ENCODE results near the gene TMEM98.

DNA sequence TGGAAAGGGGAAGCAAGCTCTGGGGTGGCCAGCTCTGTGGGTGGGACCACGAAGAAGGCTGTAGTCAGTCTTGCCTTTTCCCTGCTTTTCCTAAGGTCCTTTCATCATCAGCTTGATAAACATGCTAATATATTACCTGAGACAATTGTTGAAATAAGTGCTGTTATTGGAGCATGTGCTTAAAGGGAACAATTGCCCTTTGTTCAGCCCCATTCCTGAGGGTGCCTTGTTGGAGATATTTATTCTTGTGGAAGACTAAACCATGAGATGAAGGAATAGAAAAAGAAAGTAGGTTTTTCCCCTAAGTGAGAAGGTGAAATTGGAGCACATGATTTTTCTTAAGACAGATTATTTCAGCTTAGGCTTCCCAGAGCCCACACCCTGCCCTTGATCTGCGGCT lies 7.8 kb downstream of the TMEM98 start:
- TF ChIP-seq POLR2AphosphoS5 (IDR thresholded peaks at IDR 0.05; ENCODE audit: low read depth, low read length): no peak
- no peak for TF ChIP-seq SIN3A (IDR thresholded peaks at IDR 0.05; ENCODE audit: borderline replicate concordance, insufficient read depth, low read length)
- no peak for TF ChIP-seq TAF1 (IDR thresholded peaks at IDR 0.05; ENCODE audit: borderline replicate concordance, insufficient read depth, low read length)
- no peak for TF ChIP-seq FOXP2 (optimal IDR thresholded peaks at IDR 0.05; ENCODE audit: borderline replicate concordance, extremely low read depth, extremely low read length, insufficient read depth)
- TF ChIP-seq, protein P1, sequence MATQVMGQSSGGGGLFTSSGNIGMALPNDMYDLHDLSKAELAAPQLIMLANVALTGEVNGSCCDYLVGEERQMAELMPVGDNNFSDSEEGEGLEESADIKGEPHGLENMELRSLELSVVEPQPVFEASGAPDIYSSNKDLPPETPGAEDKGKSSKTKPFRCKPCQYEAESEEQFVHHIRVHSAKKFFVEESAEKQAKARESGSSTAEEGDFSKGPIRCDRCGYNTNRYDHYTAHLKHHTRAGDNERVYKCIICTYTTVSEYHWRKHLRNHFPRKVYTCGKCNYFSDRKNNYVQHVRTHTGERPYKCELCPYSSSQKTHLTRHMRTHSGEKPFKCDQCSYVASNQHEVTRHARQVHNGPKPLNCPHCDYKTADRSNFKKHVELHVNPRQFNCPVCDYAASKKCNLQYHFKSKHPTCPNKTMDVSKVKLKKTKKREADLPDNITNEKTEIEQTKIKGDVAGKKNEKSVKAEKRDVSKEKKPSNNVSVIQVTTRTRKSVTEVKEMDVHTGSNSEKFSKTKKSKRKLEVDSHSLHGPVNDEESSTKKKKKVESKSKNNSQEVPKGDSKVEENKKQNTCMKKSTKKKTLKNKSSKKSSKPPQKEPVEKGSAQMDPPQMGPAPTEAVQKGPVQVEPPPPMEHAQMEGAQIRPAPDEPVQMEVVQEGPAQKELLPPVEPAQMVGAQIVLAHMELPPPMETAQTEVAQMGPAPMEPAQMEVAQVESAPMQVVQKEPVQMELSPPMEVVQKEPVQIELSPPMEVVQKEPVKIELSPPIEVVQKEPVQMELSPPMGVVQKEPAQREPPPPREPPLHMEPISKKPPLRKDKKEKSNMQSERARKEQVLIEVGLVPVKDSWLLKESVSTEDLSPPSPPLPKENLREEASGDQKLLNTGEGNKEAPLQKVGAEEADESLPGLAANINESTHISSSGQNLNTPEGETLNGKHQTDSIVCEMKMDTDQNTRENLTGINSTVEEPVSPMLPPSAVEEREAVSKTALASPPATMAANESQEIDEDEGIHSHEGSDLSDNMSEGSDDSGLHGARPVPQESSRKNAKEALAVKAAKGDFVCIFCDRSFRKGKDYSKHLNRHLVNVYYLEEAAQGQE (IDR thresholded peaks at IDR 0.05; ENCODE audit: insufficient read depth in 1 of 2, low read depth in 2 of 2, low read length in 2 of 2): no peak

All from PFSK-1 (cell line).